Pulmonary artery endothelial cell (primary cell): ENCODE results near the gene CTXND1. TPM values are rescaled to one million over a fixed set of nuclear protein-coding genes. Genes with fewer than 3 reads are reported as not detected.
"Not testable (repeated sequence)": the region's sequence is repeated elsewhere in the genome, so short reads cannot be mapped to it uniquely, and the experiment has no call there.

Source experiments
- DNase-seq: peaks from one replicate; pipeline ENCODE4 v3.0.0-alpha.2; 2011; ENCODE audit warnings: low read depth, low spot score
- total RNA-seq: library from RNA; depleted of rRNA; stranded (reverse); fragments of >200 nt; gene quantifications from 2 replicates; pipeline ENCODE4 v1.2.3, GENCODE V29; 2014

CTXND1 gene
- not detected in 2 replicates for total RNA-seq

DNA sequence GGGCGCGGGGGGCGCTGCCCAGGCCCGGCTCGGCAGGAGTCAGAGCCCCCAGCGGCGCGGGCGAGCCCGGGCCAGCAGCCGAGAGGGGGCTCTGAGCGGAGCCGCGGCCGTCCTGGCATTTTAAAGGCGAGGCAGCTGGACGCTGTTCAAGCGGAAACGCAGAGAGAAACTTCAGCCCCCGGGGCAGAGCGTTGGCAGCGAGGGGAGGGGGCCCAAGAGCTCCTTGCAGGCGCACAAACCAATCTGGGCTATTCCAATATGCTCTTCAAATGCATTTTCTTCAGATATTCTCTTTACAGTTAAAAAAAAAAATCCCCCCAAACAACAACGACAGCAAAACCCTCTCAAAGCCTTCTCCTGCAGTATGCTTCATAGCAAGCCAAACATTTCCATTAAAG is at the start of gene CTXND1:
CTXND1 (minus strand) TSS at position 93 of the 398 bp plus-strand sequence. CDS start 50,264 bp downstream, outside the sequence.
- DNase-seq: no peak

DNA sequence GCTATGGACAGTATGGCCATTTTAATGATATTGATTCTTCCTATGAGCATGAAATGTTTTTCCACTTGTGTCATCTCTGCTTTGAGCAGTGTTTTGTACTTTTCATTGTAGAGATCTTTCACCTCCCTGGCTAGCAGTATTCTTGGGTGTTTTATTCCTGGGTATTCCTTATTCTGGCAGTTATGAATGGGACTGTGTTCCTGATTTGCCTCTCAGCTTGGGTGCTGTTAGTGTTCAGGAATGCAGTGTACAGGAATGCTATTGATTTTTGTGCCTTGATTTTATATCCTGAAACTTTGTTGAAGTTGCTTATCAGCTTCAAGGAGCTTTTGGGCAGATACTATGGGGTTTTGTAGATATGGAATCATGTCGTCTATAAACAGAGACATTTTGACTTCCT is 49.5 kb upstream of the CTXND1 start:
- DNase-seq: no peak

DNA sequence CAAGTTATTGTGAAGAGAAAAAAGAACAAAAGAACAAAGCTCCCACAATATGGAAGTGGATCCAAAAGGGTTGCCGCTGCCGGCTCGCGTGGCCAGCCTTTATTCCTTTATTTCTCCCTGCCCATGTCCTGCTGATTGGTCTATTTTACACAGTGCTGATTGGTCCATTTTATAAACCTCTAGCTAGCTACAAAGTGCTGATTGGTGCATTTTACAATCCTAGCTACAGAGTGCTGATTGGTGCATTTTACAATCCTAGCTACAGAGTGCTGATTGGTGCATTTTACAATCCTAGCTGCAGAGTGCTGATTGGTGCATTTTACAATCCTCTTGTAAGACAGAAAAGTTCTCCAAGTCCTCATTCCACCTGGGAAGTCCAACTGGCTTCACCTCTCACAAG is 43.8 kb upstream of the CTXND1 start:
- not testable (repeated sequence) for DNase-seq

DNA sequence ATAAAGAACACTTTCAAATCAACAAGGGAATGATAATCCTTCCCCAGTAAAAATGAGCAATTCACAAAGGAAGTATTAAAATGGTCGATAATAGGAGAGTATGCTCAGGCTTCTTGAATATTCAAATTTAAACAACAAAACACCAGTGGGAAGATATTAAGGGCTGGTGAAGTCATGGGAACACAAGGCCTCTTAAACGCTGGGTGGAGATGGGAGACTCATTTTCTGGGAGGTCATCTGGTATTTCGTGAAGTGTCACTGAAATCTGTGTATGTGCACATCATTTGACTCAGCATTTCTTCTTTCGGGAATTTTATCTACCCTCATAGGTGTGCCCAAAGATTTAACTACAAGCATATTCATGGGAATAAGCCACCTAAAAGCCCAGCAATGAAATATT is 40.1 kb upstream of the CTXND1 start:
- no peak for DNase-seq

DNA sequence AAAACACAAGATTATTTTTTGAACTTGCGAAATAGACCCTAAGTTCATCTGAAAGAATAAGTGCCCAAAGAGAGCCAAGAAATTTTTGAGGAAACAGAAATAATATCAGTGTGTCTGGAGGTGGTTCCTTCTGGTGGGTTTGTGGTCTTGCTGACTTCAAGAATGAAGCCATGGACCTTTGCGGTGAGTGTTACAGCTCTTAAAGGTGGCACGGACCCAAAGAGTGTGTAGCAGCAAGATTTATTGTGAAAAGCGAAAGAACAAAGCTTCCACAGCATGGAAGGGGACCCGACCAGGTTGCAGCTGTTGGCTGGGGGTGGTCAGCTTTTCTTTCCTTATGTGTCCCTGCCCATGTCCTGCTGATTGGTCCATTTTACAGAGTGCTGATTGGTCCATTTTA is 38.9 kb upstream of the CTXND1 start:
- DNase-seq: not testable (repeated sequence)

DNA sequence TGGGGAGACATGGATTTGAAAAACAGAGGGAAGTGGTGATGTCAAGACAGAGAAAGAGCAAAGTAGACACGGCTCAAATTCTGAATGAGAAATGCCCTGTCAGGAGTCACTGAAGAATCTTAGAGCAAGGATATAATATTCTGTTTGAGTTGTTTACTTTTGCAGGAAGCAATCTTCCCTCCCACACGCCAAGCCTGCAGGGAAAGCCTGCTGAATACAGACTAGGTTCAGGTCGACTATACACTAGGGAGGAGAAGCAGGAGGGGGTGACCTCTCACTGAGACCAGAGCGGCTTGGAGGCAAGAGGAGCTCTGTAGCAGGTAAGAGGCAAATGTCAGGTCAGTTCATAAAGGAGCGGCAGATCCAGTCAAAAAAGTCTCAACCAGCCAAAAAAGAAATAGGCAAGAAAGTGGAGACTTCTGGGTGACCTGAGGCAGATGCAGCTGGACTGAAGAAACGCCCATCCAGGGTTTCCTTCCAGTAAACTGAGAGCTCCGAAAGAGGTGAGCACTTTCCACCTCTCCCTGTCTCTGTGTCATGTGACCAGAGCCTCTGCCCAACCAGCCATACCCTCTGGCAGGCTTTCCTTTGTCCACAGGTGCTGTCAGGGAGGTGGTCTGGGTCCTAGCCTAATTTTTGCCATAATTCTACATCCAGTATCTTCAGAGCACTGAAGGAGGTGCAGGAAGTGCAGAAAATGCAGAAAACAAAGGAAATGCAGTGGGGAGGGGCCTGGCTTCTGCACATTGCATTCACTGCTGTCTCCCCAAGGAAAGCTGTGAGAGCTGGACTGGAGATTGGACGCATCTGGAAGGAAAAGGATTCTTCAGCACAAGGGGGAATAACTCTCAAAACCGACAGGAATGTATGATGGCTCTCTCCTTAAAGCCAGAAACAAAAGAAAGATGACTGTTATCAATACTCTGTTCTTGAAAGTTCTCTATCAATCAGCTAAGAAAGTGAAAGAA is 37.8 kb upstream of the CTXND1 start:
- no peak for DNase-seq

DNA sequence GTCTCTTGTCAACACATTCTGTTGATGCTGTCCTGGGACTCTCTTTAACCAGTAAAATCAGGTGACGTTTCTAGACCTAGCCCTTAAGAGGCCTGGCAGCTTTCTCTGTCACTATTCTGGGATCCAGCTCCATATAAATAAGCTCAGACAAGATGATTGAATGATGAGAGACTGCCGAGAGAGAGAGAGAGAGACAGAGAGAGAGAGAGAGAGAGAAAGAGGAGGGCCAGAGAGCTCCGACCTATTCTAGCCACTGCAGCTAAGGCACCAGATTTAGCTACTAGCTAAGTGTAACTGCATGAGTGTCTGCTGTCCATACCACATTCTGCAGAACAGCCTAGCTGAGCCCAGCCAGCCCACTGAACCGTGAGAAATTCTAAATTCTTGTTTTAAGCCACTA is 36.1 kb upstream of the CTXND1 start:
- DNase-seq: no peak

DNA sequence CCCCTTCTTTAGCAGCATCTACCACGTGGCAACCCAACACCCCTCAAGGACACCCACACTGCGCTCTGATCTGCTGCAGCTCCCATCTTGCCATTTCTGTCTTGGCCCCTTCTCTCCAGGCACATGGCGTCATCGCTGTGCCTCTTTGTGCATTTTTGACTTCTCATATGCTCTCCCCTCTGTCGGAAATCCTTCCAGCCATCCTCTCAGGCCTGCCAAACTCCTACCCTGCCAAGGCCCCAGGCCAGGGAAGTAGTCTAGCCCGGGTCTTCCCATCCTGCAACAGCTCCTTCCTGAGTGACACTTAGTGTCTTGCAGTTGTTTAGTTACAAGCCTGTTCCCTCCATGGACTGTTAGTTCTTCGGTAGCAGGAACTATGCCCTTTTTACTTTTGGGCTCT is 34.0 kb upstream of the CTXND1 start:
- no peak for DNase-seq

DNA sequence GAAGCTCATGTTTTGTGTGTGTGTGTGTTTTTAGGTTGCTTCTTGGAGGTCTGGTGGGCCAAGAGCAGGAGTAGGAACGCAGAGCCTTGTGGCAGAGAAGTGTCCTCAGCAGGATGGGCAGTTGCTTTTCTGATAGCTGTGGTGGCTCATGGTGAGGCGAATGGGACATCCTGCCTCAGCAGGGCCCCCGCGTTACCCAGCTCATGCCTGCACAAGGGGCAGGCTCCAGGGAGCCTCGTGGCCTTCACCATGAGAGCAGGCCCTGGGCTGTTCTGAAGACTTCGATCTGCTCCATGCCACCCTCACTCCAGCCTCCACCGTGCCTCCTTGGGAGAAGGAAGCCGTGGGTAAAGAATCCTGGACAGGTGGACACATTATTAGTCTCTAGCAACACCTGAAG is 33.4 kb upstream of the CTXND1 start:
- no peak for DNase-seq

DNA sequence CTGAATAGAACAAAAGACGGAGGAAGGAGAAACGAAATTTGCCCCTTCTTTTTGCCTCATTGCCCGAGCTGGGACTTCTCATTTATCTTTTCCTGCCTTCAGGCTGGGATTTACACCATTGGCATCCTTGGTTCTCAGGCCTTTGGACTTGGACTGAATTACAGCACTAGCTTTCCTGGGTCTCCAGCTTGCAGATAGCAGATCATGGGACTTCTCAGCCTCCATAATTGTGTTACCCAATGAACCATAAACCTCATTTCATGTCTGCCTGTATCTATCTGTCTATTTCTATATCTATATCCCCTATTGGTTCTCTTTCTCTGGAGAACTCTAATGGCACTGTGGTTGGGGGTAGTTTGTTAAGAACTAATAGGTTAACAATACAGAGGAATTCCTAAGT is 31.5 kb upstream of the CTXND1 start:
- DNase-seq: no peak

DNA sequence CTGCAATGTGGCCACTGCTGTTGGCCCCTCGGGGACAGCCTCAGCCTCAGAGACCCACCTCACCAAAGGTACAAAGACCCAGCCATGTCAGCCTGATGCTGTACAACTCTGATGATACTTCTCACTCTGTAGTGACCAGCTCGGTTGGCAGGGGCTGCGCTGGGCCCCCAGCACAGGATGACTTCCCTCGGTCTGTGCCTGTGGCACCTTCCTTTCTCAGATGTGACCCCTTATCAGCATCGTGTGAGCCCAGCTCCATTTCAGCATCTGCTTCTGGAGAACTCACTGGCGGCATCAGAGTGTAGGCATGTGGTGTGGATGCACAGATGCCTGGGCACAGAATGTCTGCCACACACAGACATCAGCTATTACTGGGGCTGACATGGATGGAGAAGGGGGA is 25.1 kb upstream of the CTXND1 start:
- no peak for DNase-seq

DNA sequence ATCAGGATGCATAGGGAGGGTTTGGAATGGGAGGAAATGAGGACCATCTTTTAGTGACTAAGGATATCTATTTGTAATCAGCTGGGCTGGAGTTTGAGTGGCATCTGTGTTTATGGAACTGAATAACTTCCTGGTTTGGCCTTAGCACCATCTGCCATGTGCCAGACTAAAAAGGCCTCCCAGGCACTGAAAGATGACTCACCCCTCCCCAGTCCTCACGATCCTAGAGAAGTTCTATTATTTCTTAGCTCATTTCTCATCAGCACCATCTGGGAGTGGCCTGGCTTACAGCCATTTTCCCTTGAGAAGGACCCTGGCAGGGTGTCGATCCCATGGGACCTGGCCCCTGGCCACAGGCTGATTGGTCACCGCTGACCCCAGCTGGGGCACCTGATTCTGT is 23.9 kb upstream of the CTXND1 start:
- DNase-seq: no peak

DNA sequence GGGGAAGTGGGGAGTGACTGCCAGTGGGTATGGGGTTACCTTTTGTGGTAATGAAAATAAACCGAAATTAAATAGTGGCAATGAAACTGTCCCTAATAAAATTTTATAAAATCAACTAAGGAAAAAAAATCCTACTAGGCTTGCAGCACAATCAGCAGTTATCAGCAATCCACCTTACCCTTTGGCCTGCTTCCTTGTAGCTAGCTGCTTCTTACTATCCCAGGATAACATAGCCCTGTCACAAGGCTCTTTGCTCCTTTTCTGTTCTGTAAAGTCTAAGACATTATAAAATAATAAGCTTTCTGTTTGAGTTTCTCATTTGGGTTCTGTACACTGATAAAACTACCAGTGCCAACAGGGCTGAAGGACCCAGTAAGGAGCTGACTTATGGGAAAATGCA is 23.0 kb upstream of the CTXND1 start:
- DNase-seq: no peak

DNA sequence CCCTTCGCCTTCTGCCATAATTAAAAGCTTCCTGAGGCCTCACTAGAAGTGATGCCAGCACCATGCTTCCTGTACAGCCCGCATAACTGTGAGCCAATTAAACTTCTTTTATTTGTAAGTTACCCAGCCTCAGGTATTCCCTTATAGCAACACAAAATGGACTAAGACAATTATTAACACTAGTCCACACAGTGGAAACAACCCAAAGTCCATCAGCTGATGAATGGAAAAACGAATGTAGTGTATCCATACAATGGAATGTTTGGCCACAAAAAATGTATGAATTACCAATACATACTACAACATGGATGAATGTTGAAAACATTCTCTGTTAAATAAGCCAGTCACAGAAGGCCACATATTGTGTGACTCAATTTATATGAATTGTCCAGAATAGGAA is 22.5 kb upstream of the CTXND1 start:
- DNase-seq: no peak

DNA sequence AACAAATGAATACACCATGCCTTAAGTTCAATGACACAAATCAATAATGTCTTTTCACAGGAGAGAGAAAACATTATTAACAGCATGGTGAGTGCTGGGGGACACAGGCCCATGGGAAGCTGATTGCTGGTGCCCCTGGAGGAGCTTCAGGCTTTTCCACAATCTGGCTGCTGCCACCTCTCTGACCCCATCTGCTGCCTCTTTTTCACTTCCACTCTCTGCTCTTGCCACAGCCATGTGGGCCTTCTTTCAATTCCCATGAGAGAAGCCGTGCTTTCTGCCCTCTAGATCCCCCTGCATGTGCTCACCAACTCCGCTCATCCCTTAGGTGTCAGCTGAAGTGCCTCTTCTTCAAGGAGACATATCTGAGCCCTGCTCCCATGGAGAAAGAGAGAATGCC is 21.0 kb upstream of the CTXND1 start:
- DNase-seq: no peak

DNA sequence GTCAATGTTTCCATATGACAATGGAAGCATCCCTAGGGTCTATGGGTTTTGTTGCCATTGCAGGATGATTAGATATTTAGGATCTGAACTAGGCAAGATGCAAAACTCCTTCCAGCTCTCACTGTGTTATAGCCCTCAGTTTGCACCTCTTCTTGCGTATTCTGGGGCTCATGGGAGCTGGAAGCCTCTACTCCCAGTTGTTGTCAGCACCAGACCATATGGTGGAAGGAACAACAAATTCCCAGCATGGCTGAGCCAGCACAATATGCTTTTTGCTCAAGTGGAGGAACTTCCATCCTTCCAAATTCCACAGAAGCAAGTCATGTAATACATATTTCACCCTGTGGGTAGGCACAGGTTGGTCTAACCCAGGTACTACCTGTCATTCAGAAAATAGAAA is 18.5 kb upstream of the CTXND1 start:
- no peak for DNase-seq

DNA sequence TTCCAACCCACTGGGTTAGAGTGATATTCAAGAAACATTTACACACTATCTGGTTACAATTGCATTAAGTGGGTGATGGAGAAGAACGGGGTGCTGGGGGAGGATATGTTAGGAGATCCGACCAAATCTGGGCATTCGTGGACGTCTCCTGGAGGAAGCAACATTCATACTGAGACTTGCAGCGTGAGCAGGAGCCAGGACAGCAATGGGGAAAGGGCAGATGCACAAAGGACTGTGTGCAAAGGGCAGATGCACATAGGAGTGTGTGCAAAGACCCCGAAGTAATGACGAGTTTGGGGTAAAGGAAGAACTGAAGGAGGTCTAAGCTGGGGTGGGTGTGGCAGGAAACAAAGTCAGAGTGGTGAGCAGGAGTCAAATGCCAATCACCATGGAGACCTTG is 16.1 kb upstream of the CTXND1 start:
- no peak for DNase-seq

DNA sequence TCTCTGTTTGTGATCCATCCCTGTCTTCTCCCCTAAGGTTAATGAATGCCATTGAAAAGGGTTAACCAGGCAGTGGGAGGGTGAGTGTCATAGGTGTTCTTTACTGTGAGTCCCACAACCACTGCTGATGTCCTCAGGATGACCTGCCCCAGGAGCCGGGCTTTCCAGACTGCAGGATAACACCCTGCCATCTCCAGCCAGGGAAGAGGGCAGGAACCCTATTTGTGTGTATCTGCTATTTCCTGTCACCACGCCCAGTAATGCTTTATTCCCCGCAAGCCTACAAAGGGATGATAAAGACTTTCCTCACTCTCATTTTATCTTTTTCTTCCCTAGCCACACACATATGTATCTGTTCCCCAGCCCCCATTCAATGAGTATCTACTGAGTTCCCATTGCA is 15.6 kb upstream of the CTXND1 start:
- no peak for DNase-seq

DNA sequence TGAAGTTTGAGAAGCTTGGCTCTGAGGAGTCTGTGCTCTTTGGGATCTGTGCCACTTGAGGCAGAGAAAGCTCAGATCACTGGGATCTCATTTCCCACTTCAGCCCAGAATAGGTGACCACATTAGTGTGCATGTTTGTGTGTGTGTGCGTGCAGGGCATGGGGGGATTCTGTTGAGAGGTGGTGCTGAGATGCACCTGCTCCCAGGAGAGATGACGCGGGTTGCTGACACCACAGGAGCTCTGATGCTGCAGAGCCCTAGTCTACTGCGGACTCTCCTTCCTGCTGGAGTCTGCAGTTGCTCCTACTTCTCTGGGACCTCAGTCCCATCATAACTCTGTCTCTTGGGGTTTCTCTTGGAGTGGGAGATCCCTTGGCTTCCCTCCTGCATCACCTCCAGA is 14.7 kb upstream of the CTXND1 start:
- no peak for DNase-seq

DNA sequence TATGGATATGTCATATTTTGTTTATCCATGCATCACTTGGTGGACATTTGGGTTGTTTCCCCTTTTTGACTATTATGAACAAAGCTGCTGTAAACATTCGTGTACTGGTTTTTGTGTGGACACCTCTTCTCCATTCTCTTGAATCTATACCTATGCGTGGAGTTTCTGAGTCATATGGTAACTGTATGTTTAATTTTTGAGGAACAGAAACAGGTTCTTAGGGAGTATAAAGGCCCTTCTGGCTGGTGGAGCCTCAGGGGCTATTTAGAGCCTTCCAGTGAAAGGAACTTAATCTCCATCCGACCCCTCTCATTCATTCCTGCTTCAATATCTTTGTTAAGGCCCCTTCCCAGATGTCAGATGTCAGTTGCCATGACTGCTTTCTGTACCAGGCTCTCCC is 14.1 kb upstream of the CTXND1 start:
- DNase-seq: no peak

DNA sequence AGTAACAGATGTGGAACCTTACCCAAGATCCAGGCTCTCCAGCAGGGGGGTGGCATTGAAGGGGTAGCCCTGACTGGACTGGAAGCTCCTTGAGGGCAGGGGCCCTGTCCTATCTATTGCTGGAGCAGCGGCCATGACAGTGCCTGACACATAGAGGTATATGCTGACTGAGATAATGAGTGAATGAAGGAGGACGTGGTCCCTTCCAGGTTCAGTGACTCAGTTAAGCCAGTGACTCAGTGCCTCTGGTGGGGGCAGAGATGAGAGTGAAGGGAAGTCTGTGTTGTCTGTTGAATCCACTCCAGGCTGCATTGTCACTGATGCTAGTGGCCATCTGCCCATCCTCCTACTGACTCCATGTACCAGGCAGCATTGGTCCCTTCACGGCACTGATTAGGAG is 13.0 kb upstream of the CTXND1 start:
- no peak for DNase-seq

DNA sequence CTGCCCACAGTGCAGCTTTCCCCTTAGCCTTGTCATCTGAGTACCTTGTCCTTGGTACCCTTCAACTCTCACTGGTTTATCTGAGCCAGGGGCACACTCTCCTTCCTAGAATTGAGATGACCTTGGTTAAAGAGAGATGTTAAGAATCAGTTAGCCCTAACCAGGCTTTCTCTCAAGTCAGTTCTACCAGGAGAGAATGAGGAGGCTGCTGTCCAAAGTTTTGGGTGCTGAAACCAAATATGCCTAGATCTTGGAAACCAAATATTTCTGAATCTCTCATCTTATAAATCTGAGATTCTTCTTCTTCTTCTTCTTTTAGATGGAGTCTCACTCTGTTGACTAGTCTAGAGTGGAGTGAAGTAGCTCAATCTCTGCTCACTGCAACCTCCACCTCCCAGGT is 12.0 kb upstream of the CTXND1 start:
- no peak for DNase-seq

DNA sequence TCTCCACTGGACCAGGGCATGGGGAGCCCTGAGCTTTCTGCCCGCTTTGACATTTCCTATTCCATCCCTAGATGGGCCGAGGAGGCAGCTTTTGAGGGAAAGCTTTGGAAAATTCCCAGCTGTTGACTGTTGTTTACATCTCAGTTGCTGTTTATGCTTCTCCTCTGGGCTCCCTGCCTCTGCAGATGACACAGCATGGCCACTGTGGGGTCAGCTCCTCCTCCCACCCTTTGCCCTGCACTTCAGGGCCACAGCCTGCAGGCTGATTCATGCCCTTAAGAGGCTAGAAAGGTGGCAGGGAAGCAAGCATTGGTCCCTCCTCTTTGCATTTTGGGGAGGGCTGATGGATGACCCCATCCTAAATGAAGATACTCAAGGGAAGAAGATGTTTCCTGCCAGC is 8.5 kb upstream of the CTXND1 start:
- no peak for DNase-seq
